ENCODE measurements around the gene DSCAML1. TPM values are rescaled to one million over a fixed set of nuclear protein-coding genes. Genes with fewer than 3 reads are reported as not detected.

DSCAML1 gene
- total RNA-seq, 4 donors from 2014 or later: 0.29 to 29.1 (median 3.4) TPM

DNA sequence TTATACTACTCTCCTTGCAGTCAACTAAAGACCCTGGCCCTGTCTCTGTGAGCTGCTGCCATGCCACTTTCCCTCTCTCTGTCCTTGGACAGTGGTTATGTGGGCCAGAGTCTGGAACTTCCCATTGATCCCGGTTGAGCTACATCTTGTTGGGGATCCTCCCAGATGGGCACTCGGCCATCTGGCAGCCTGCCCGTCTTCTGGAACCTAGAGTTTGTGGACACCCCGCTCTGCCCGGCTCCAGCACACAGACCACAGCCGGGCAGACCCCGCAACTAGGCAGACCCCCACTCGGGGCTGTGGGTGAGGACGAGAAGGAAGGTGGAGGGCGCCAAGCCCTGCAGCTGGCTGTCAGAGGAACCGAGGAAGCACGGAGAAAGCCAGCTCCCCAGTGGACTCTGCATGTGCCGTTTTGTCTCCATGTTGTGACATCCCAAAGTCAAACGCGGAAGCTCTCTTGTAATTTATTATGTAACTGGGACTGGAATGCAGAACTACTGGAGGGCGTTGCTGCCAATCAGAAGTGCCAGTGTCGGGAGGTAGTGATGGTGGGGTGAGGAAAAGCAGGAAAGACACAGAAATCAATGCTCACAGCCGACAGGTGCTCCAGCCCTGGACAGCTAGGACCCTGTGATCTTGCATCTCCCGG is 261.7 kb downstream of the DSCAML1 start:
- Histone ChIP-seq H3K4me1 (no peaks in the 10 kb centered on the region), H3K4me3 (no peak overlapping the region), H3K9me3 (no peaks in the 10 kb centered on the region), H3K27me3 (no peaks in the 10 kb centered on the region), H3K27ac (no peak overlapping the region), H3K36me3 (no peaks in the 10 kb centered on the region)
- intact Hi-C loops (cut with DNase I; ENCODE audit: low total_unique reads): no loop called here
- peak; percentile 50 to 70 for DNase-seq
- TF ChIP-seq, protein P1, sequence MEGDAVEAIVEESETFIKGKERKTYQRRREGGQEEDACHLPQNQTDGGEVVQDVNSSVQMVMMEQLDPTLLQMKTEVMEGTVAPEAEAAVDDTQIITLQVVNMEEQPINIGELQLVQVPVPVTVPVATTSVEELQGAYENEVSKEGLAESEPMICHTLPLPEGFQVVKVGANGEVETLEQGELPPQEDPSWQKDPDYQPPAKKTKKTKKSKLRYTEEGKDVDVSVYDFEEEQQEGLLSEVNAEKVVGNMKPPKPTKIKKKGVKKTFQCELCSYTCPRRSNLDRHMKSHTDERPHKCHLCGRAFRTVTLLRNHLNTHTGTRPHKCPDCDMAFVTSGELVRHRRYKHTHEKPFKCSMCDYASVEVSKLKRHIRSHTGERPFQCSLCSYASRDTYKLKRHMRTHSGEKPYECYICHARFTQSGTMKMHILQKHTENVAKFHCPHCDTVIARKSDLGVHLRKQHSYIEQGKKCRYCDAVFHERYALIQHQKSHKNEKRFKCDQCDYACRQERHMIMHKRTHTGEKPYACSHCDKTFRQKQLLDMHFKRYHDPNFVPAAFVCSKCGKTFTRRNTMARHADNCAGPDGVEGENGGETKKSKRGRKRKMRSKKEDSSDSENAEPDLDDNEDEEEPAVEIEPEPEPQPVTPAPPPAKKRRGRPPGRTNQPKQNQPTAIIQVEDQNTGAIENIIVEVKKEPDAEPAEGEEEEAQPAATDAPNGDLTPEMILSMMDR (IDR thresholded peaks at IDR 0.05): no peak
- TF ChIP-seq POLR2A (IDR thresholded peaks at IDR 0.05): no peak

GRCh38 chr11:117532568-117532967 is 264.4 kb downstream of the DSCAML1 start:
- Histone ChIP-seq H3K4me3 (no peak overlapping the region), H3K27ac (no peak overlapping the region), H3K9me3 (no peaks in the 10 kb centered on the region), H3K27me3 (no peaks in the 10 kb centered on the region), H3K36me3 (no peaks in the 10 kb centered on the region), H3K4me1 (no peaks in the 10 kb centered on the region)
- no peak for DNase-seq
- intact Hi-C loops (cut with DNase I; ENCODE audit: low total_unique reads): no loop called here
- TF ChIP-seq, protein P1 (IDR thresholded peaks at IDR 0.05): no peak
- no peak for TF ChIP-seq POLR2A (IDR thresholded peaks at IDR 0.05)

GRCh38 chr11:117529816-117530215 is 267.2 kb downstream of the DSCAML1 start:
- no peak for DNase-seq
- Histone ChIP-seq H3K27ac (no peak overlapping the region), H3K4me3 (no peak overlapping the region), H3K36me3 (no peaks in the 10 kb centered on the region), H3K4me1 (no peaks in the 10 kb centered on the region), H3K27me3 (no peaks in the 10 kb centered on the region), H3K9me3 (no peaks in the 10 kb centered on the region)
- intact Hi-C loops (cut with DNase I; ENCODE audit: low total_unique reads): no loop called here
- TF ChIP-seq, protein P1 (IDR thresholded peaks at IDR 0.05): no peak
- TF ChIP-seq POLR2A (IDR thresholded peaks at IDR 0.05): no peak

GRCh38 chr11:117528097-117528721 is 268.8 kb downstream of the DSCAML1 start:
- no peaks in the 10 kb centered on the region for H3K9me3 ChIP-seq
- intact Hi-C loops (cut with DNase I; ENCODE audit: low total_unique reads): no loop called here

DNA sequence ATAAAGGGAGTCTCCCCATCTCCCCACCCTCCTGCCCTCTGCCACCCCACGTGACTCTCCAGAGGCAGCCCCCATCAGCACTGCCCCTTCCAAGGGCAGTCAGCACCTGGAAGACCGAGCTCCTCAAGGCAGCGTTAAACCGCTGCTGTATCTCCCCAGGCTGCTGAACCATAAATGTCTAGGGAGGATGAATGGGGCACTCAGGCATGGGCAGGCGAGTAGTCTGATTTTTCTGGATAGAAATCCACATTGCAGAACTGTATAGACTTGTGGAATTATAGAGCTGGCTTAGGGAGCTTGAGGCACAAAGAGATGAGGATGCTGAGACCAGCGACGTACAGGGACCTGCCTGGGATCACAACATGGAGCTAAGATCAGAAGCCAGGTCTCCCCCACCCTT is 269.7 kb downstream of the DSCAML1 start:
- no peaks in the 10 kb centered on the region for H3K36me3 ChIP-seq
- intact Hi-C loops (cut with DNase I; ENCODE audit: low total_unique reads): no loop called here
- no peaks in the 10 kb centered on the region for H3K4me1 ChIP-seq
- no peaks in the 10 kb centered on the region for H3K27me3 ChIP-seq
- H3K4me3 ChIP-seq: no peak overlapping the region
- no peaks in the 10 kb centered on the region for H3K9me3 ChIP-seq
- TF ChIP-seq POLR2A (IDR thresholded peaks at IDR 0.05): no peak
- TF ChIP-seq, protein P1 (IDR thresholded peaks at IDR 0.05): no peak
- no peak for DNase-seq
- no peak overlapping the region for H3K27ac ChIP-seq

More at GRCh38 chr11:117528097-117528721, 268.8 kb downstream of the DSCAML1 start:
- no peak overlapping the region for H3K27ac ChIP-seq
- no peaks in the 10 kb centered on the region for H3K4me1 ChIP-seq
- no peak for TF ChIP-seq POLR2A (IDR thresholded peaks at IDR 0.05)
- TF ChIP-seq, protein P1 (IDR thresholded peaks at IDR 0.05): no peak
- no peak for DNase-seq
- no peaks in the 10 kb centered on the region for H3K27me3 ChIP-seq
- no peaks in the 10 kb centered on the region for H3K36me3 ChIP-seq
- no peak overlapping the region for H3K4me3 ChIP-seq

All from uterus (tissue), 4 donors.